ENCODE measurements around the gene FBXW11. TPM values are rescaled to one million over a fixed set of nuclear protein-coding genes. Genes with fewer than 3 reads are reported as not detected.

Gene FBXW11
- total and polyA plus RNA-seq, 2 of the 8 experiments (the other 6 are each of a cell fraction or from before 2014, with no cell fraction given), result 45.0 to 75.6 TPM

DNA sequence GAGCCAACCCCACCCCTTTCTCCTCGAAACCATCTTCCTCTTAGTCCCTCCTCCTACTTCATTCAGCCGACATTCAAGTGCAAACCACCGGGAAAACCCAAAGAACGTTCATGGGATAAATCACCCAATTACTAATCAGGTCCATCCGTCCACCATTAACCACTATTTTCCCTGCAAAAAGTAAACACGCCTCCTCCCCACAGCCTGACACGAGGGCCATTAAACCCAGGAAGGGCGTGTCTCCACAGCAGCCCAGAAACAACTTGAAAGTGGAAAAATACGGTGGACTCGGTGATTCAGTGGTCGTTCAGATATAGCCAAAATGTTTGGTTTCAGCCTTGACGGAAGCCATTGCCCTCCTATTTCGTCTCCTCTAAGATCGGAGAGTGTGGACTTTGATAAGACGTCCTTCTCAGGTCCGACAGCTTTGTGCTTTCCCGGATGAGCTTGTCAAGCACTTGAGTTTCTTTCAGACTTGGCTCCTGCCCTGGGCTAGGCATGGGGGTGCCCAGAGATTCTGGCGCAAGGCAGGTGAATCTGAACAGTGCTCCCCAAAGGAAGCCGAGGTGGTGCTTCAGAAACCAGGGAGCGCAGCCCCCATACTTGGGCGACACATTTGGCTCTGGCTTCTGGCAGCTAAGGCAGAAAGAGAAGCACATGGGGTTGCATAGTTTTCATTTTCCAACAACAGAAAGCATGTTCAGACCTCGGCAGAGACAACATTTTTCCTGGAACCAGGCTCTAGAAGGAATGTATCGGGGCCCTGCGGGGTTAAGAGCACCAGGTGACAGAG lies 164.3 kb downstream of the FBXW11 start:
- 90% methylated on average over 24 of the region's 24 CpGs; no CpG with 5 or more reads in 1 of the 2 experiments for WGBS, 2 experiments (ENCODE audit: extremely low coverage in 1 of 2, insufficient coverage in 1 of 2, insufficient read length in 1 of 2, insufficient replicate concordance in 2 of 2, low coverage in 1 of 2, low lambda C conversion rate in 2 of 2, missing lambda C conversion rate in 1 of 2)
- FAIRE-seq (no peak), DNase-seq (ENCODE audit: low read depth in 1 of 2, low spot score in 2 of 2) (no peak)
- Histone ChIP-seq H3K4me1 (replicated peaks in 1 of 4; ENCODE audit: control insufficient read depth in 3 of 4, insufficient read depth in 4 of 4, low read length in 3 of 4) (no peaks in the 10 kb centered on the region), H2AK5ac (ENCODE audit: low read depth, low read length) (no peak overlapping the region), H3K14ac (ENCODE audit: insufficient read length) (no peak overlapping the region), H2BK120ac (replicated peaks; ENCODE audit: low read depth, low read length) (no peak overlapping the region), H3K79me2 (ENCODE audit: control insufficient read depth in 1 of 2, insufficient read depth in 2 of 2, low read length in 2 of 2) (no peaks in the 10 kb centered on the region), H3K18ac (ENCODE audit: extremely low read depth, low read length) (no peak overlapping the region), H4K20me1 (replicated peaks in 1 of 2; ENCODE audit: control insufficient read depth in 1 of 2, insufficient read depth in 2 of 2, low read length in 2 of 2) (no peaks in the 10 kb centered on the region), H4K91ac (replicated peaks; ENCODE audit: insufficient read length, low read length) (no peak overlapping the region), H2BK15ac (ENCODE audit: low read length) (no peak overlapping the region), H3K23me2 (ENCODE audit: low read depth, low read length) (no peaks in the 10 kb centered on the region), H3K4me3 (ENCODE audit: extremely low read depth in 1 of 4, insufficient read depth in 2 of 4, low read depth in 3 of 4, low read length in 4 of 4) (no peak overlapping the region), H2AFZ (ENCODE audit: low read length) (no peak overlapping the region), H3K56ac (replicated peaks; ENCODE audit: insufficient read length, low read depth, low read length) (no peak overlapping the region), H2BK20ac (ENCODE audit: low read length) (no peak overlapping the region), H3K9ac (replicated peaks in 1 of 4; ENCODE audit: extremely low read depth in 1 of 4, low read depth in 3 of 4, low read length in 3 of 4) (no peak overlapping the region), H3K79me1 (ENCODE audit: low read depth, low read length) (no peaks in the 10 kb centered on the region; the same call in 1 of the 2 replicates), H4K8ac (ENCODE audit: extremely low read depth, insufficient read depth, low read length) (no peak overlapping the region), H3K4me2 (ENCODE audit: insufficient read depth in 1 of 2, low read depth in 2 of 2, low read length in 2 of 2) (no peak overlapping the region), H3K9me3 (ENCODE audit: insufficient read depth in 2 of 2, low read depth in 1 of 2, low read length in 1 of 2) (no peaks in the 10 kb centered on the region), H3K36me3 (ENCODE audit: control insufficient read depth in 2 of 4, insufficient read depth in 4 of 4, low read length in 3 of 4) (no peaks in the 10 kb centered on the region), H3K27me3 (replicated peaks in 1 of 4; ENCODE audit: control insufficient read depth in 3 of 4, extremely low read depth in 1 of 4, insufficient read depth in 3 of 4, low read length in 3 of 4) (no peaks in the 10 kb centered on the region), H2BK12ac (ENCODE audit: low read depth, low read length) (no peak overlapping the region), H3K27ac (ENCODE audit: low read depth, low read length) (no peak overlapping the region), H2BK5ac (ENCODE audit: low read depth, low read length) (no peak overlapping the region), H3K23ac (ENCODE audit: insufficient read length) (no peak overlapping the region), H4K5ac (ENCODE audit: insufficient read length, low read depth, low read length) (no peak overlapping the region), H3K4ac (replicated peaks; ENCODE audit: insufficient read length, low read depth, low read length) (no peak overlapping the region)
- CTCF ChIA-PET (ENCODE audit: partially characterized antibody), result interaction anchor here (1.0 to 11.4 kb wide), 6 partner anchors 7 to 212 kb away, joined by 3 to 81 read pairs (median 8); no protein-coding TSS in a partner anchor
- POLR2A ChIA-PET (ENCODE audit: partially characterized antibody), result no interaction called here

Data from H1 (cell line).